22Rv1 (cell line): ENCODE data around the gene LMTK2.

Source experiments
- ZFX ChIP-seq: fragments of 450-650 bp; IDR thresholded peaks from 2 replicates; pipeline ENCODE4 v1.6.1; 2017; ENCODE audit warnings: antibody characterized with exemption, borderline replicate concordance
- TF ChIP-seq, protein P1 (sequence below): fragments of 450-650 bp; IDR thresholded peaks from 2 replicates; pipeline ENCODE4 v1.5.1; 2017; ENCODE audit warnings: mild to moderate bottlenecking

- TF ChIP-seq, protein P1, sequence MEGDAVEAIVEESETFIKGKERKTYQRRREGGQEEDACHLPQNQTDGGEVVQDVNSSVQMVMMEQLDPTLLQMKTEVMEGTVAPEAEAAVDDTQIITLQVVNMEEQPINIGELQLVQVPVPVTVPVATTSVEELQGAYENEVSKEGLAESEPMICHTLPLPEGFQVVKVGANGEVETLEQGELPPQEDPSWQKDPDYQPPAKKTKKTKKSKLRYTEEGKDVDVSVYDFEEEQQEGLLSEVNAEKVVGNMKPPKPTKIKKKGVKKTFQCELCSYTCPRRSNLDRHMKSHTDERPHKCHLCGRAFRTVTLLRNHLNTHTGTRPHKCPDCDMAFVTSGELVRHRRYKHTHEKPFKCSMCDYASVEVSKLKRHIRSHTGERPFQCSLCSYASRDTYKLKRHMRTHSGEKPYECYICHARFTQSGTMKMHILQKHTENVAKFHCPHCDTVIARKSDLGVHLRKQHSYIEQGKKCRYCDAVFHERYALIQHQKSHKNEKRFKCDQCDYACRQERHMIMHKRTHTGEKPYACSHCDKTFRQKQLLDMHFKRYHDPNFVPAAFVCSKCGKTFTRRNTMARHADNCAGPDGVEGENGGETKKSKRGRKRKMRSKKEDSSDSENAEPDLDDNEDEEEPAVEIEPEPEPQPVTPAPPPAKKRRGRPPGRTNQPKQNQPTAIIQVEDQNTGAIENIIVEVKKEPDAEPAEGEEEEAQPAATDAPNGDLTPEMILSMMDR, result no peak
- no peak for TF ChIP-seq ZFX
These were observed 97.4 kb downstream of the LMTK2 start for GRCh38 chr7:98203964-98204605.
